CD8-positive, alpha-beta memory T cell (primary cell): ENCODE measurements around the gene CYP3A4. TPM values are rescaled to one million over a fixed set of nuclear protein-coding genes. Genes with fewer than 3 reads are reported as not detected.
"Not testable (repeated sequence)": the region's sequence is repeated elsewhere in the genome, so short reads cannot be mapped to it uniquely, and the experiment has no call there.

Experiments
- CTCF ChIA-PET: fragments of 350-600 bp; sonication (Branson Sonifier 250); formaldehyde crosslinking; loops from one replicate; lab custom pipeline; 2021; ENCODE audit warnings: antibody characterized with exemption; lab: Charles Lee
- POLR2A ChIA-PET: fragments of 350-600 bp; sonication (Branson Sonifier 250); formaldehyde crosslinking; loops from one replicate; lab custom pipeline; 2021; ENCODE audit warnings: antibody characterized with exemption; lab: Charles Lee
- DNase-seq, 5 donors: peaks; one replicate each; pipeline versions ENCODE4 v3.0.0 to v3.0.0-alpha.2; 2020 to 2022; ENCODE audit warnings: mixed read lengths in 1 of 5
- H3K27ac ChIP-seq: one replicate; pipeline ENCODE4 v1.7.0; 2013; ENCODE audit warnings: low read depth, mild to moderate bottlenecking, low read length, moderate library complexity
- H3K27me3 ChIP-seq: 2 replicates; pipeline ENCODE4 v1.7.0; 2013; ENCODE audit warnings: low read length, mild to moderate bottlenecking; ENCODE audit not compliant: insufficient read depth, poor library complexity, severe bottlenecking
- H3K36me3 ChIP-seq: 2 replicates; pipeline ENCODE4 v1.7.0; 2013; ENCODE audit warnings: mild to moderate bottlenecking, low read length, moderate library complexity; ENCODE audit not compliant: insufficient read depth
- H3K4me1 ChIP-seq: 2 replicates; pipeline ENCODE4 v1.7.0; 2013; ENCODE audit warnings: mild to moderate bottlenecking, low read length, moderate library complexity; ENCODE audit not compliant: insufficient read depth
- H3K4me3 ChIP-seq: 2 replicates; pipeline ENCODE4 v1.7.0; 2013; ENCODE audit warnings: mild to moderate bottlenecking, low read length
- H3K9me3 ChIP-seq: 2 replicates; pipeline ENCODE4 v1.7.0; 2013; ENCODE audit warnings: mild to moderate bottlenecking, low read length
- H3K27ac Mint-ChIP-seq, 8 donors: one replicate each; pipeline ENCODE4 v1.8.0; 2020 to 2021; ENCODE audit warnings: mixed read lengths in 8 of 8, mild to moderate bottlenecking in 6 of 8, inconsistent platforms in 3 of 8, moderate library complexity in 3 of 8
- H3K27me3 Mint-ChIP-seq, 2 donors: one replicate each; pipeline ENCODE4 v1.8.0; 2020 to 2021; ENCODE audit warnings: mixed read lengths in 2 of 2, mild to moderate bottlenecking in 1 of 2, moderate library complexity in 1 of 2
- H3K36me3 Mint-ChIP-seq, 3 donors: one replicate each; pipeline ENCODE4 v1.8.0; 2020 to 2021; ENCODE audit warnings: mixed read lengths in 3 of 3, inconsistent platforms in 1 of 3, mild to moderate bottlenecking in 1 of 3
- H3K4me1 Mint-ChIP-seq, 3 donors: one replicate each; pipeline ENCODE4 v1.8.0; 2020 to 2021; ENCODE audit warnings: mixed read lengths in 3 of 3, inconsistent platforms in 1 of 3, mild to moderate bottlenecking in 1 of 3
- H3K4me3 Mint-ChIP-seq, 7 donors: one replicate each; pipeline ENCODE4 v1.8.0; 2020 to 2021; ENCODE audit warnings: mixed read lengths in 7 of 7, mild to moderate bottlenecking in 6 of 7, moderate library complexity in 4 of 7, inconsistent platforms in 2 of 7
- H3K9me3 Mint-ChIP-seq, 5 donors: one replicate each; pipeline ENCODE4 v1.8.0; 2020 to 2022; ENCODE audit warnings: mixed read lengths in 5 of 5, mild to moderate bottlenecking in 3 of 5, moderate library complexity in 2 of 5, inconsistent platforms in 1 of 5
- polyA plus RNA-seq: library from polyadenylated mRNA; unstranded; fragments of 300-500 nt; fragmentation: Illumina TruSeq; gene quantifications from one replicate; pipeline ENCODE4 v1.2.3, GENCODE V29; 2021
- total RNA-seq, 2 experiments: library from RNA; stranded (reverse); gene quantifications; one replicate each; pipeline ENCODE4 v1.2.3, GENCODE V29; 2021

CYP3A4 gene
- total and polyA plus RNA-seq, 3 experiments from 2014 or later = not detected

DNA sequence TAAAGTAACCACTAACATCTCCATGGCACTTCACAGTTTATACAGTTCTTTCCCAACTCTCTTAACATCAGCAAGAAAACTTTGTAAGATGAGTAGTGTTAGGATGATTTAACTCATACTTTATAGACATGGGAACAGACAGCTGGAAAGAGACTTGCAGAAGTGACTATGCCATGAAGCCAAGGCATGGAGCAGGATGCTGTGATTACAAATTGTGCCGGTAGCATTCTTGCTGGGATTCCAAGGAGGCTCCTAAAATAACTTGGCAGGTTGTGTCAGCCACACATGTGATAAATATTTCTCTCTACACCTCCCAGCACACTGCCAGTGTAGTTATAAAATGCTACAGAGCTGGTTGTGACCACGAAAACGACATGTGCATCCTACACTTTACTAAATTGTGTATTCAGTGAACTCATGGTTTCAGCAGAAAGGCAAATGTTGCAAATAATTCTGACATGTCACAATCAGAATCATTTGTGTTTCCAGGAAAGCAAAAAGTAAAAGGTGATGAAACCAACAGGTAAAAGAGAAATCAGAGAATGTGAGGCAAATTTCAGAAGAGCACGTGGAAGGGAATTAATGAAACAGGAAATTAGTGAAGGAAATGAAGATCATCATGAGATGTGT, 5.6 kb upstream of the CYP3A4 start:
- Histone ChIP-seq H3K27ac (no peak overlapping the region), H3K4me3 (no peak overlapping the region), H3K4me1 (no peaks in the 10 kb centered on the region), H3K27me3 (no peaks in the 10 kb centered on the region), H3K36me3 (no peaks in the 10 kb centered on the region), H3K9me3 (no peaks in the 10 kb centered on the region)
- no peak for DNase-seq
- CTCF ChIA-PET = no interaction called here
- Mint-ChIP-seq H3K36me3 (no peaks in the 10 kb centered on the region), H3K27ac (no peak overlapping the region), H3K4me1 (peaks cover 6 to 8% (median 8%) of the 10 kb centered on the region in 3 donors), H3K4me3 (no peak overlapping the region), H3K9me3 (no peaks in the 10 kb centered on the region), H3K27me3 (peaks cover 2 to 16% of the 10 kb centered on the region in 2 donors)
- POLR2A ChIA-PET = no interaction called here

DNA sequence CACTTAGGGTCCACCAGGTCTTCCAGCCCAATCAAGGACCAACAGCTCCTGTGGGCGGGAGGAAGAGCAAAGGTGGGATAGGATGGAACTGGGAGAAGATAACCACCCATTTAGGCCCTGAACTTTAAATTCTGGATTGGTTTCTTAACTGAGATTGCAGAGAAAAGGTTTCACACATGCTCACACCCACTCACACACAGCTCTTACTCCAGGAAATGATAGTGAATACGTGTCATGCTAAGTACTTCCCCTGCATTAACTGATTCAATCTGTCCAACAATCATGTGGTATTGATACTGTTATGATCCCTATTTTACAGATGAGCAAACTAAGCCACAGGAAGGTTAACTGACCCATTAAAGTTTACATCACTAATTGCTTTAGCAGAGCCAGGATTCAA, 4.6 kb upstream of the CYP3A4 start:
- H3K27me3 Mint-ChIP-seq = peaks cover 9 to 22% of the 10 kb centered on the region in 2 donors
- no peaks in the 10 kb centered on the region for H3K36me3 ChIP-seq
- POLR2A ChIA-PET = no interaction called here
- H3K4me1 Mint-ChIP-seq = peaks cover 6 to 8% (median 8%) of the 10 kb centered on the region in 3 donors
- no peak for DNase-seq
- CTCF ChIA-PET = no interaction called here
- H3K36me3 Mint-ChIP-seq = no peaks in the 10 kb centered on the region
- H3K27ac Mint-ChIP-seq = peak overlapping the region in 6 of 8 donors; percentile 6 to 82 (median 22)
- no peaks in the 10 kb centered on the region for H3K9me3 ChIP-seq
- no peaks in the 10 kb centered on the region for H3K4me1 ChIP-seq
- H3K27ac ChIP-seq = no peak overlapping the region
- H3K4me3 Mint-ChIP-seq = no peak overlapping the region
- H3K4me3 ChIP-seq = no peak overlapping the region
- H3K9me3 Mint-ChIP-seq = no peaks in the 10 kb centered on the region
- H3K27me3 ChIP-seq = no peaks in the 10 kb centered on the region

DNA sequence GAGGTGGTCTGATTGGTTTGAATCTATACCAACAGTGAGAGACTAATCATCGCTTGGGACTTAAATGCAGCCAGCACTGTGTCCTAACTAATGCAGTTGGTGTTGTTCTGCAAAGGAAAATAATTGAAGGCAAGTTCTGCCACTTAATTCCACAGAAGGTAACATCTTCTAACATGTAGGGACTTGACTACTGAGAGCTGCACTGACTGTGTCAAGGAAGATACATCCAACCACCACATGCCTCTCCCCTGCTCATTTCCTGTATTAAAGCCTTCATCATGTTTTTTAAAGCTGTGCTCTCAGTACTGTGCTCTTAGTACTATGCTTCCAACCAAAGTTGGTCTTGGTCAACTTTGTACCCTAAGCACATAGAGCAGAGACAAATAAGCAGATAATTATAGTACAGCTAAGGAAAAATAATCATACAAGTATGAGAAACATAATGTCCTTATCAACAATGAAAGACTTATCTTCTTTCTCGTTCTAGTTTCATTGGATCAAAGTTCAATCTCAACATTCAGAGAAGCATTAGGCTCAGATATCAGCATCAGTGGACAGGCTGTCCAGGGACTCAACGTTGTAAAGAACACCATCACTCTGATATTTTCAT, 2.8 kb upstream of the CYP3A4 start:
- Histone ChIP-seq H3K36me3 (no peaks in the 10 kb centered on the region), H3K4me3 (no peak overlapping the region), H3K27me3 (no peaks in the 10 kb centered on the region), H3K4me1 (no peaks in the 10 kb centered on the region), H3K9me3 (no peaks in the 10 kb centered on the region), H3K27ac (no peak overlapping the region)
- H3K27ac Mint-ChIP-seq = no peak overlapping the region
- peaks cover 10 to 29% of the 10 kb centered on the region in 2 donors for H3K27me3 Mint-ChIP-seq
- H3K36me3 Mint-ChIP-seq = no peaks in the 10 kb centered on the region
- H3K4me3 Mint-ChIP-seq = no peak overlapping the region
- H3K9me3 Mint-ChIP-seq = no peaks in the 10 kb centered on the region
- POLR2A ChIA-PET = no interaction called here
- no peak for DNase-seq
- peaks cover 6 to 8% (median 8%) of the 10 kb centered on the region in 3 donors for H3K4me1 Mint-ChIP-seq
- CTCF ChIA-PET = no interaction called here

DNA sequence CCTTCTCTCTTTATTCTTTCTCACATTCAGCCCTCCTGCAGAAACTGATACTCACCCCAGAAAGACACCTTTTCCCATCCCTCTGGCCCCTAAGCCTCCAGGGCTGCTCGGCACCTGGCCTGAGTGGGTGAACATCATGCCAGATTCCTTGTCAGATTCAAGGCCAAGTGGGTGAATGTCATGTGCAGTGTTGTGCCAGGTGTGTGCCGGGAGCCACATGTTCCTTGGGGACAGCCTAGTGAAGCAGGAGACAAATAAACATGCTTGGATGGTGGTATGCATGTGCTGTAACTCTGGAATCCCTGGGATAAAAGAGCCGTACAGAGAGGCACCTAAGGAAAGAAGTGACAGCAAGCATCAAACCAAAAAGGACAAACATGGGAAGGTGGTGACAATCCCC, 1.7 kb upstream of the CYP3A4 start:
- POLR2A ChIA-PET, H3K4me3 Mint-ChIP-seq, H3K4me1 Mint-ChIP-seq, H3K36me3 ChIP-seq, H3K27ac ChIP-seq, DNase-seq, CTCF ChIA-PET, H3K9me3 ChIP-seq, H3K4me1 ChIP-seq, H3K27me3 ChIP-seq, H3K9me3 Mint-ChIP-seq, H3K36me3 Mint-ChIP-seq, H3K4me3 ChIP-seq: not testable (repeated sequence)
- H3K27me3 Mint-ChIP-seq = peaks cover 10 to 35% of the 10 kb centered on the region in 2 donors
- peak overlapping the region in 1 of 8 donors; percentile 26 for H3K27ac Mint-ChIP-seq

DNA sequence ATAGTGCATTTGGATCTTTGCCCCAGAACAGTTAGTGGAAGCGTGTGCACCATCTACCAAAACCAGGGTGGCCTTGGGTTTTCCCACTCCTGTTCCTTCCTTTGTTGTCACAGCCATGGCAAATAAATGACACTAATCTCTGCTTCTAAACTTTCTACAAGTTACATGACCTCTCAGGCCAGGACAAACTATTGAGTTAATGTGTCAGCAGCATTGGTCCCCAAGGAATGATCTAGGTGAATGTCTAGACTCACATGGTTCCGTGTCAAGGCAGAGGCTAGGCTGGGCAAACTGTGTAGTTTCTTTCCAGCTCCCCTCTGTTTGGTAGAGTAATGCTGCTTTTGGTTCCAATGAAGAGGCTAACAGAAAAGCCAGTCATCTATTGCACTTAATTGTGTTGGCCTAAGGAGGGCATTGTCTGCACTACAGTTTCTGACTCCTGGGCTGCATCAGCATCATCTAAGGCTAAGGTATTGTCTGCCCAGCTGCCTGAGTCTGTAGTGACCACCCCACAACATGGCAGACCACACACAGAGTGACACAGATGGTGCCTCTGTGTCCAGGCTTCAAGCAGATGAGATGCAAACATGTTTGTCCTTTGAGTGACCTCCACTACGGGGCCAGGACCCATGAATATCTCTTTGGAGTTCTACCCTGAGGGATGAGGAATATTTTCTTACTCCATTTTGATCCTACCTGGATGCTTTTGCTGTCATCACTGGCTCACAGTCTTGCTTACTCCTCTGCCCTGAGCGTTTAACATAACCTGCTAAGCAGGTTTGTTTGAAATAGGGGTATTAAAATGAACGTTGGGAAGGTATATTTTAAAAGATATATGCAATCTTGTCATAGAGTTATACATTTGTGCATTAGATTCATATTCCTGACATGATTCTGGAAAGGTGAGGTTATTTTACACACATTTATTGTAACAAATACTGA, 1.7 kb downstream of the CYP3A4 start:
- Mint-ChIP-seq H3K4me1 (no peaks in the 10 kb centered on the region), H3K27me3 (peaks cover 17 to 50% of the 10 kb centered on the region in 2 donors), H3K9me3 (no peaks in the 10 kb centered on the region), H3K4me3 (no peak overlapping the region), H3K27ac (no peak overlapping the region), H3K36me3 (no peaks in the 10 kb centered on the region)
- H3K27ac ChIP-seq = no peak overlapping the region
- H3K27me3 ChIP-seq = no peaks in the 10 kb centered on the region
- ChIA-PET CTCF (no interaction called here), POLR2A (no interaction called here)
- no peak overlapping the region for H3K4me3 ChIP-seq
- no peaks in the 10 kb centered on the region for H3K4me1 ChIP-seq
- DNase-seq = no peak
- H3K9me3 ChIP-seq = no peaks in the 10 kb centered on the region
- no peaks in the 10 kb centered on the region for H3K36me3 ChIP-seq

DNA sequence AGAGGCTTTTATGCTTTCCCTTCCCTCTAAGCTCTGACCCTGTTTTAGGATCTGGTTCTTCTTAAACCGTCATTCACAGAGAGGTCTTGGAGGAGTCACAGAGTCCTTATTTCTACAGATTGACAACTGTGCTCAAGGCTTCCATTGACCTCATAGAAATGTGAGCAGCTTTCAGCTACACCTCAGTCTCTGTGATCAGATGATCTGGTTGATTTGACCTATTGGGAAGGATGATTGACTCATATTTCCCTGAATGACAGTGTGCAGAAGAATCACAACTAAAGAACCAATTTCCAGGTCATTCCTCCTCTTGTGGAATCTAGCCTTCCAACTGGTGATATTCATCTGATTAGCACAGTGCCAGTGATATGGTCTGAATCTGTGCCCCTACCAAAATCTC, 3.4 kb downstream of the CYP3A4 start:
- Mint-ChIP-seq H3K27me3 (peaks cover 17 to 58% of the 10 kb centered on the region in 2 donors), H3K36me3 (no peaks in the 10 kb centered on the region), H3K4me1 (no peaks in the 10 kb centered on the region), H3K4me3 (no peak overlapping the region), H3K27ac (no peak overlapping the region), H3K9me3 (no peaks in the 10 kb centered on the region)
- Histone ChIP-seq H3K27me3 (no peaks in the 10 kb centered on the region), H3K4me3 (no peak overlapping the region), H3K9me3 (no peaks in the 10 kb centered on the region), H3K4me1 (no peaks in the 10 kb centered on the region), H3K36me3 (no peaks in the 10 kb centered on the region), H3K27ac (no peak overlapping the region)
- ChIA-PET CTCF (no interaction called here), POLR2A (interaction anchor here (0.6 kb wide), 1 partner anchor 86 kb away, joined by 3 read pairs; no protein-coding TSS in a partner anchor)
- no peak for DNase-seq

DNA sequence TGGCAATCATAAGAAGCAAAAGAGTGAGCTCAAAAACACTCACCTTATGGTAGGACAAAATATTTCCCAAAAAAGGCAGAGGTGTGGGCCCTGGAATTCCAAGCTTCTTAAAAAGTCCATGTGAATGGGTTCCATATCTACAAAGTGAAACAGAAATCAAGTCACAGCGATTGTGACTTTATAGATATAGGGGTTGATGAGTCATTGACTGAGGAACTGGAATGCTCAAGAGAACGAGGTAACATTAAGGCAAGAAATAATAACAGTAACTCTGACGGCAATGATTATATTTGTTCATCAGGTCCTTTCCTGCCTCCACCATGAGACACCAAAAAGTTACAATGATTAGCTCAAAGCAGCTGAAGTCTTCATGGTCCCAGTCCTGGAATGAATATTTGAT, 4.0 kb downstream of the CYP3A4 start:
- POLR2A ChIA-PET = no interaction called here
- Histone ChIP-seq H3K9me3 (no peaks in the 10 kb centered on the region), H3K36me3 (no peaks in the 10 kb centered on the region), H3K27ac (no peak overlapping the region), H3K27me3 (no peaks in the 10 kb centered on the region), H3K4me1 (no peaks in the 10 kb centered on the region), H3K4me3 (no peak overlapping the region)
- no peak for DNase-seq
- no peak overlapping the region for H3K27ac Mint-ChIP-seq
- CTCF ChIA-PET = no interaction called here
- H3K4me1 Mint-ChIP-seq = no peaks in the 10 kb centered on the region
- no peak overlapping the region for H3K4me3 Mint-ChIP-seq
- no peaks in the 10 kb centered on the region for H3K9me3 Mint-ChIP-seq
- H3K36me3 Mint-ChIP-seq = no peaks in the 10 kb centered on the region
- peaks cover 20 to 60% of the 10 kb centered on the region in 2 donors for H3K27me3 Mint-ChIP-seq

DNA sequence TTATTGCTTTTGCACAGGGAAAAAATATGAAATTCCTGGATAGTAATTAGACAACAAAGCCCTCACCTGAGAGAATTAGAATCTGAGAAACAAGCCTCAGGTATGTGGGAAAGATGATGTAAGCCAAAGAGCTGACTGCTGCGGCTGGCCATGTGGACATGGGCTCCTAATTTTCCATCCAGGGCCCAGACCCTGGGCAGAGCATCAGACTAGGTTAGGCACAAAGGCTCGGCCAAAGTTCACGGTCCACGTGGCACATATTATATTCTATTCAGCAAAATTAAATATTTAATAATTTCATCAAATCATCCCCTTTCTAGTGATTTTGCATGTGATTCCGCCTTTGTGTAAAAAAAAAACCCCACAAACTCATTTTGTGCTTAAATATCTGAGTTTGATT, 5.1 kb downstream of the CYP3A4 start:
- no peaks in the 10 kb centered on the region for H3K4me1 ChIP-seq
- no peak overlapping the region for H3K27ac ChIP-seq
- no peaks in the 10 kb centered on the region for H3K4me1 Mint-ChIP-seq
- H3K4me3 ChIP-seq = no peak overlapping the region
- H3K27me3 ChIP-seq = no peaks in the 10 kb centered on the region
- H3K27ac Mint-ChIP-seq = no peak overlapping the region
- no peaks in the 10 kb centered on the region for H3K36me3 ChIP-seq
- no peak overlapping the region for H3K4me3 Mint-ChIP-seq
- no peaks in the 10 kb centered on the region for H3K36me3 Mint-ChIP-seq
- peaks cover 0 to 4% (median 0%) of the 10 kb centered on the region in 5 donors for H3K9me3 Mint-ChIP-seq
- ChIA-PET POLR2A (no interaction called here), CTCF (no interaction called here)
- H3K27me3 Mint-ChIP-seq = peaks cover 23 to 59% of the 10 kb centered on the region in 2 donors
- no peaks in the 10 kb centered on the region for H3K9me3 ChIP-seq
- no peak for DNase-seq
